Mesendoderm (in vitro differentiated cells): ENCODE results near the gene MTA1.

Source experiments
- DNase-seq: peaks from one replicate; pipeline ENCODE4 v3.0.0; 2013
- H2AK5ac ChIP-seq: 2 replicates; pipeline ENCODE4 v1.6.1; 2013; ENCODE audit warnings: low read length, inconsistent platforms
- H2BK120ac ChIP-seq: 2 replicates; pipeline ENCODE4 v1.6.1; 2013; ENCODE audit warnings: low read depth, mild to moderate bottlenecking, low read length, moderate library complexity, mixed read lengths
- H2BK15ac ChIP-seq: replicated peaks from 2 replicates; pipeline ENCODE4 v1.6.1; 2013; ENCODE audit warnings: low read depth, mild to moderate bottlenecking, moderate library complexity
- H2BK5ac ChIP-seq: 2 replicates; pipeline ENCODE4 v1.6.1; 2013; ENCODE audit warnings: low read length, inconsistent platforms
- H3K18ac ChIP-seq: 2 replicates; pipeline ENCODE4 v1.6.1; 2013; ENCODE audit warnings: mild to moderate bottlenecking, low read length, mixed read lengths
- H3K23ac ChIP-seq: one replicate; pipeline ENCODE4 v1.6.1; 2013; ENCODE audit warnings: low read length
- H3K27ac ChIP-seq: 2 replicates; pipeline ENCODE4 v1.5.1; 2013; ENCODE audit warnings: low read depth, mild to moderate bottlenecking, inconsistent platforms, low read length, moderate library complexity
- H3K27me3 ChIP-seq: 2 replicates; pipeline ENCODE4 v1.6.1; 2013; ENCODE audit warnings: low read length, control low read depth, mild to moderate bottlenecking, inconsistent platforms; ENCODE audit not compliant: insufficient read depth, poor library complexity
- H3K36me3 ChIP-seq: 2 replicates; pipeline ENCODE4 v1.6.1; 2013; ENCODE audit warnings: low read length, inconsistent platforms; ENCODE audit not compliant: control insufficient read depth, insufficient read depth
- H3K4ac ChIP-seq: one replicate; pipeline ENCODE4 v1.6.1; 2013; ENCODE audit warnings: low read depth, mild to moderate bottlenecking, low read length, moderate library complexity
- H3K4me1 ChIP-seq: 2 replicates; pipeline ENCODE4 v1.6.1; 2013; ENCODE audit warnings: low read depth, low read length, inconsistent platforms; ENCODE audit not compliant: control insufficient read depth
- H3K4me2 ChIP-seq: 2 replicates; pipeline ENCODE4 v1.6.1; 2013; ENCODE audit warnings: low read length
- H3K4me3 ChIP-seq: 2 replicates; pipeline ENCODE4 v1.5.1; 2013; ENCODE audit warnings: mild to moderate bottlenecking, low read length
- H3K56ac ChIP-seq: one replicate; pipeline ENCODE4 v1.6.1; 2013; ENCODE audit warnings: low read length
- H3K79me1 ChIP-seq: 2 replicates; pipeline ENCODE4 v1.6.1; 2013; ENCODE audit warnings: low read length, inconsistent platforms
- H3K79me2 ChIP-seq: 2 replicates; pipeline ENCODE4 v1.6.1; 2013; ENCODE audit warnings: mild to moderate bottlenecking, low read length; ENCODE audit not compliant: control insufficient read depth, insufficient read depth
- H3K9ac ChIP-seq: 2 replicates; pipeline ENCODE4 v1.6.1; 2013; ENCODE audit warnings: low read length, inconsistent platforms
- H4K5ac ChIP-seq: one replicate; pipeline ENCODE4 v1.6.1; 2013; ENCODE audit warnings: low read length
- H4K8ac ChIP-seq: one replicate; pipeline ENCODE4 v1.6.1; 2013; ENCODE audit warnings: low read depth, mild to moderate bottlenecking, control low read depth, low read length, moderate library complexity
- WGBS: extraction: QIAGEN DNeasy Blood & Tissue Kit; methylation state at CpG from one replicate; pipeline ENCODE4 v1.1.7; 2013; ENCODE audit warnings: low lambda C conversion rate, missing lambda C conversion rate; ENCODE audit not compliant: insufficient coverage; ENCODE audit errors: extremely low coverage; 5-methylcytosine and 5-hydroxymethylcytosine counted together

The MTA1 gene

DNA sequence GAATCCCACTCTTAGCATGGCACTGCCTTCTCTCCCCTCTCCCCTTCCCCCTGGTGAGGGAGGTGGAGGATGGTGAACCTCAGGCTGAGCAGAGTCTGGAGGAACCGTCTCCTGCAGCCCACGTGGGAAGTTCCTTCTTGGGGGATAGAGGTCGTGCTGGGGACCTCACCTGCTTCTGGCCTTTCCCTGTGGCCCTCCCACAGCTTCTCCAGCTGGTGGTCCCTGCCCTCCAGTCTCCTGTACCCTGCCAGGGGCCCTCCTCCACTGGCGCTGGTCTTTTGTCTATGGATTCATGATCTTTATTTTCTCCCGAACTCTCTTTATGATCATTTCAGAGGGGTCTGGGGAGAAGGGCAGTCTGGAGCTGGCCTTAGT lies 9.0 kb upstream of the MTA1 start:
- H3K27ac ChIP-seq: no peak overlapping the region
- no peaks in the 10 kb centered on the region for H3K79me2 ChIP-seq
- DNase-seq: no peak
- H3K79me1 ChIP-seq: no peaks in the 10 kb centered on the region
- no peak overlapping the region for H3K23ac ChIP-seq
- no peaks in the 10 kb centered on the region for H3K4me1 ChIP-seq
- no peak overlapping the region for H3K4me3 ChIP-seq
- H3K36me3 ChIP-seq: no peaks in the 10 kb centered on the region
- peak overlapping the region; percentile 20 for H3K9ac ChIP-seq
- H2BK120ac ChIP-seq: no peak overlapping the region
- H2BK5ac ChIP-seq: no peak overlapping the region
- no peak overlapping the region for H3K4me2 ChIP-seq
- H2AK5ac ChIP-seq: no peak overlapping the region
- no peak overlapping the region for H4K5ac ChIP-seq
- H3K4ac ChIP-seq: no peak overlapping the region
- no peak overlapping the region for H2BK15ac ChIP-seq
- H3K56ac ChIP-seq: peak overlapping the region; percentile 54
- no peak overlapping the region for H4K8ac ChIP-seq
- no peak overlapping the region for H3K18ac ChIP-seq
- H3K27me3 ChIP-seq: peaks cover 5% of the 10 kb centered on the region
- no CpG with 5 or more reads among the region's 5 CpGs for WGBS

DNA sequence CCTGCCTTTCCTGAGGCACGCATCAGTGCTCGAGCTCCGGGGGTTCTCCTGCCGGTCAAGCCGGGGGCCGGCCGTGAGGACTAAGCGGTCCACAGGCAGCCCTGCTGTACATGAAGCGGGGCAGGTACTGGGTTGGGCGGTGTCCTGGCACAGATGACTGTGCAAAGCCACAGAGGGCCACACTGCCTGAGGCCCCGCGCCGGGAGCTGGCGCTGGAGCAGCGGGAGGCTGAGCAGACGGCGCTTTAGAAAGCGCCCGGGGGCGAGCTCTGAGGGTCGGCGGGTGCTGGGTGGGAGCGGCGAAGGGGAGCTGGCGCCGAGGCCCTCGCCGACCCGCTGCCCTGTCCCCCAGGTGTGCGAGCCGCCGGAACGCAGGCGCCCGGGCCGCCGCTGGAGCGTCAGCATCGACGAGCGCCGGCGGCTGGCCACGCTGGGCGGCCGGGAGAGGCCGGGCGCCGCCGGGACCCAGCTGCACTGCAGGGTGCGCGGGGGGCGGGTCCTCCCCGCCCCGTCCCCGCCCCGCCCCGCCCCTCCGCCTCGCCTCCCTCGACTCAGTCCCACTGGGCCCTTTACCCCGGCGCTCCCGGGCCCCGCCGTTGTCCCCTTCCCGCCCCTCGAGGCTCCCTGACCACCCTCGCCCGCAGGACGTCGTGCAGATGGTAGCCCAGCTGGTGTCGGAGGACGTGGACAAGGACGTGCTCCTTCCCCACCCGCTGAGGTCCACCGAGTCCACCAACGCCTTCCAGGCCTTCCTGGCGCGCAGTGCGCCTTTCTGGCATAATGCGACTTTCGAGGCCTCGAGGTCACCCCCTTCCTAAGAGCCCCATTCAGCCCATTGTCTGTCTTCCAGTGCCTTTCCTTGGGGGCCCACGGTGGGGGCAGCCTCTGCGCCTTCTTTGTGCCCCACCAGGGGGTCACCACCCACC lies 8.3 kb upstream of the MTA1 start:
- Histone ChIP-seq H3K56ac (peak overlapping the region; percentile 88), H3K79me1 (no peaks in the 10 kb centered on the region), H3K4ac (no peak overlapping the region), H2AK5ac (no peak overlapping the region), H3K18ac (no peak overlapping the region), H4K8ac (no peak overlapping the region), H3K4me3 (no peak overlapping the region), H3K27me3 (peaks cover 5% of the 10 kb centered on the region), H2BK120ac (no peak overlapping the region), H3K4me2 (peak overlapping the region; percentile 52), H2BK15ac (no peak overlapping the region), H3K9ac (peak overlapping the region; percentile 57), H2BK5ac (no peak overlapping the region), H3K79me2 (no peaks in the 10 kb centered on the region), H3K23ac (no peak overlapping the region), H4K5ac (no peak overlapping the region), H3K36me3 (no peaks in the 10 kb centered on the region), H3K4me1 (no peaks in the 10 kb centered on the region), H3K27ac (no peak overlapping the region)
- DNase-seq: no peak
- WGBS: no CpG with 5 or more reads among the region's 86 CpGs

DNA sequence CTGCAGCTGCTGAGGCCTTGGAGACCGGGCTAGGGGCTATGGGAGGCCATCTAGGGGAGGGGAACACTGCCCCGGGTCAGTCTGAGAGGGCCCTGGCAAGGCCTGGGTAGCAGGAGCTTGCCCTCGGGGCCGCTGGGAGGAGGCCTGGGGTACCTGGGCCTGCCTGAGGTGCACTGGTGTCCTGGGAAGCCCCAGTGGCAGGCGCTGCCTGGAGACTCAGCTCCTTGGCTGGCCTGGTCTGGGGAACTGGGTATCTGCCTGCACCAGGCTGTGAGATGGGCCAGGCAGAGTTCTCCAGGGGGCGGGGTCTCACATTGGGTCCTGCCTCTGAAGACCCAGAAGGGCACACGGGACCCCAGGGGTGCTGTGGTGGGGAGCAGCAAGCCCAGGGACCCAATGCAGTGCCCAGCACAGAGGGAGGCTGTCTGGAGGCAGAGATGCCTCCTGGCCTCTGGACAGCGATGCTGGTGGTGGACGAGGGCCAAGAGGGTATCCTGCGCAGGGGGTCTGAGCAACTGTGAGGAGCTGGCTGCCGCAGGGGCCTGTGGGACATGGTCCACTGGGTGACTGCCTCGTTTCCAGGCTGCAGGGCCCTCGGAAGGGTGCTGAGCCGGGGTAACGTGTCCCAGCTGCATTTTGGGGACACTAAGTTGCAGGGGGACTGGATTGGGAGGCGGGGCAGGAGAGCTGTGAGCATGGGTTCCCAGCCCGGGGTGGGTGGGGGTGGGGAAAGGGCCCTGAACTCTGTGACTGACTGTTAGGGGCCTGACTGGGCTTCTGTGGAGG lies 7.4 kb upstream of the MTA1 start:
- H3K18ac ChIP-seq: no peak overlapping the region
- H3K4me1 ChIP-seq: no peaks in the 10 kb centered on the region
- no peaks in the 10 kb centered on the region for H3K36me3 ChIP-seq
- no peak overlapping the region for H2BK15ac ChIP-seq
- H3K27ac ChIP-seq: no peak overlapping the region
- no peak overlapping the region for H2AK5ac ChIP-seq
- no peaks in the 10 kb centered on the region for H3K79me2 ChIP-seq
- H3K27me3 ChIP-seq: peaks cover 5% of the 10 kb centered on the region
- no peak overlapping the region for H2BK5ac ChIP-seq
- H3K23ac ChIP-seq: no peak overlapping the region
- no peak overlapping the region for H4K5ac ChIP-seq
- H3K79me1 ChIP-seq: no peaks in the 10 kb centered on the region
- DNase-seq: no peak
- no peak overlapping the region for H3K4me3 ChIP-seq
- no peak overlapping the region for H3K4ac ChIP-seq
- H3K4me2 ChIP-seq: no peak overlapping the region
- H3K56ac ChIP-seq: no peak overlapping the region
- H2BK120ac ChIP-seq: no peak overlapping the region
- no peak overlapping the region for H4K8ac ChIP-seq
- no peak overlapping the region for H3K9ac ChIP-seq
- WGBS: no CpG with 5 or more reads among the region's 17 CpGs

DNA sequence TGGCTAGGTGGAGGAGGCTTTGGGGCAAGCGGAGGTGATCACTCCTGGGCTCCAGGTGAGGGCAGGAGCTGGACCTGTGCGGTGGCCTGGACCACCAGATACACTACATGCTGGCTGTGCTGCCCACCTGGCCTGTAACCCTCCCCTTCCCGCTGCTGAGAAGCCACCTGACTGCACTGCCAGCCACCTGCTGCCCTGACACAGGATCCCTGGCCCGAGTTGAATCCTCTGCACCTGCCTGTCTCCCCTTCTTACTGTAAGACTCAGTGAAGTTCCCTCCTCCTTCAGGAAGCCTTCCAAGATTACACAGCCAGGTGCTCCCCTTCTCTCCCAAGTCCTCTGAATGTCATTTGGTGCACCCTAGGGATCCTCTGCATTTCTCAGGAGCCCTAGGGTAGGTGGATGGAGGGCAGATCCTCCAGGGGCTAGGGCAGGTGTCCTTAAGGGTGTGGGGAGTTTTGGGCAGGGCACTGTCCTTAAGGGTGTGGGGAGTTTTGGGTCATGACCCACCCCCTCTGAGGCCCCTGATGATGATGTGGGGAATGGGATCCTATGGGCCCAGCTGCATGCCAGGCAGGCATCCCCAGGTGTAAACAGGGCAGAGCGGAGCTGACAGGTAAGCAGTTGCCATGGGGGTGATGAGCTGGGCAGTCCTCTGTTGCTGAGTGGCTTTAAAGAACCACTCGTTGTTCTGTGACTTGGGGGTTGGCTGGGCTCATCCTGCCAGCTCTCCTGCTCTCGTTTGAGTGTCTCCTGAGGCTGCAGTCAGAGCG lies 6.7 kb upstream of the MTA1 start:
- DNase-seq: no peak
- Histone ChIP-seq H3K4me2 (no peak overlapping the region), H4K8ac (no peak overlapping the region), H3K4ac (no peak overlapping the region), H3K36me3 (no peaks in the 10 kb centered on the region), H3K56ac (no peak overlapping the region), H2AK5ac (no peak overlapping the region), H3K79me2 (no peaks in the 10 kb centered on the region), H4K5ac (no peak overlapping the region), H2BK120ac (no peak overlapping the region), H3K4me3 (no peak overlapping the region), H3K9ac (no peak overlapping the region), H3K4me1 (no peaks in the 10 kb centered on the region), H3K18ac (no peak overlapping the region), H3K27me3 (peaks cover 5% of the 10 kb centered on the region), H3K23ac (no peak overlapping the region), H2BK5ac (no peak overlapping the region), H2BK15ac (no peak overlapping the region), H3K79me1 (no peaks in the 10 kb centered on the region), H3K27ac (no peak overlapping the region)
- WGBS: no CpG with 5 or more reads among the region's 8 CpGs

DNA sequence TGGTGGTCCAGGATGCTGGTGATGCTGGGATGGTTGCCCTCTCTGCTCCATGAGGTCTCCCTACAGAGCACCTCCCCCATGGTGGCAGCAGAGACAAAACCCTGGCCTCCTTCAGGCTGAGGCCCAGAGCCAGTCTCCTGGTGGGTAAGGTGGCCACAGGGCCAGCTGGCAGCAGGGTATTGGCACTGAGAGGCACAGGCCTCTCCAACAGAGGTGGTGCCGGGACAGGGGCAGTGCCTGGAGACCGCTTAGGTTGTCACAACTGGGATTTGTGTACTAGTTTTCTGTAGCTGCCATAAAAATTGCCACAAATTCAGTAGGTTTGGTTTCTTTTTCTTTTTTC lies 6.1 kb upstream of the MTA1 start:
- Histone ChIP-seq H2BK15ac (no peak overlapping the region), H3K36me3 (no peaks in the 10 kb centered on the region), H3K27ac (no peak overlapping the region), H4K5ac (no peak overlapping the region), H3K4me1 (no peaks in the 10 kb centered on the region), H2BK120ac (no peak overlapping the region), H3K18ac (no peak overlapping the region), H3K4ac (no peak overlapping the region), H3K23ac (no peak overlapping the region), H3K27me3 (peaks cover 5% of the 10 kb centered on the region), H3K4me2 (no peak overlapping the region), H2AK5ac (no peak overlapping the region), H4K8ac (no peak overlapping the region), H3K9ac (no peak overlapping the region), H2BK5ac (no peak overlapping the region), H3K4me3 (no peak overlapping the region), H3K79me2 (no peaks in the 10 kb centered on the region), H3K56ac (no peak overlapping the region), H3K79me1 (no peaks in the 10 kb centered on the region)
- DNase-seq: no peak
- WGBS: no CpG with 5 or more reads among the region's 2 CpGs
